Activated T-cell treated with anti-CD3 and anti-CD28 coated beads, Interleukin-2, amount 50 U/mL, for 24 hours (primary cell): ENCODE measurements around the gene DTHD1.

Source experiments
- DNase-seq: peaks from one replicate; pipeline ENCODE4 v3.0.0-alpha.2; 2020
- H3K27ac Mint-ChIP-seq: 2 replicates; pipeline ENCODE4 v1.8.0; 2020; ENCODE audit warnings: mild to moderate bottlenecking, mixed read lengths
- H3K27me3 Mint-ChIP-seq: 2 replicates; pipeline ENCODE4 v1.8.0; 2020; ENCODE audit warnings: mixed read lengths
- H3K36me3 Mint-ChIP-seq: 2 replicates; pipeline ENCODE4 v1.8.0; 2020; ENCODE audit warnings: low read depth, mixed read lengths
- H3K4me1 Mint-ChIP-seq: 2 replicates; pipeline ENCODE4 v1.8.0; 2020; ENCODE audit warnings: low read depth, mixed read lengths
- H3K4me3 Mint-ChIP-seq: 2 replicates; pipeline ENCODE4 v1.8.0; 2020; ENCODE audit warnings: mild to moderate bottlenecking, moderate library complexity, mixed read lengths
- H3K9me3 Mint-ChIP-seq: 2 replicates; pipeline ENCODE4 v1.8.0; 2020; ENCODE audit warnings: mixed read lengths

Gene DTHD1

GRCh38 chr4:36316607-36317006 lies 35.2 kb downstream of the DTHD1 start:
- H3K9me3 Mint-ChIP-seq, result no peaks in the 10 kb centered on the region
- no peaks in the 10 kb centered on the region for H3K27me3 Mint-ChIP-seq
- no peak for DNase-seq
- H3K4me1 Mint-ChIP-seq, result peaks cover 54% of the 10 kb centered on the region
- no peaks in the 10 kb centered on the region for H3K36me3 Mint-ChIP-seq
- no peak overlapping the region for H3K4me3 Mint-ChIP-seq
- H3K27ac Mint-ChIP-seq, result peak overlapping the region; percentile 84

DNA sequence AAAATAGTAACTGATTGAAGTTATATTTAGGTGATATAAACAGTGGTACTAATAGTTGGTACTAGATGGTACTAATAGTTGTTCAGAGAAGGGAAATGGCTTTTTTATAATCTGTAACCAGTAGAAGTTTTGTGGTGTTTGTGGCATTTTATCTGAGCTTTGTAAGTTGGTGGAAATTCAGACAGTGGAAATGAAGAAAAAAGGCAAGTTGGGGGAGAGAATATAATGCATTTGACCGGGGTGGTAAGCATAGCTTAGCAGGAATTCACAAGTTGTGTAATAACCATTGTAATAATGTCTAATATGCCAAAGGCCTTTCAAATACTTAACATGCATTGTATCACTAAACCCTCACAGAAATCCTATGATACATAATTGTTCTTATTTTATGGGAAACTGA lies 36.3 kb downstream of the DTHD1 start:
- no peaks in the 10 kb centered on the region for H3K36me3 Mint-ChIP-seq
- H3K4me3 Mint-ChIP-seq, result no peak overlapping the region
- no peak for DNase-seq
- peaks cover 62% of the 10 kb centered on the region for H3K4me1 Mint-ChIP-seq
- peak overlapping the region; percentile 42 for H3K27ac Mint-ChIP-seq
- no peaks in the 10 kb centered on the region for H3K27me3 Mint-ChIP-seq
- H3K9me3 Mint-ChIP-seq, result no peaks in the 10 kb centered on the region

GRCh38 chr4:36320117-36320896 lies 38.9 kb downstream of the DTHD1 start:
- peak overlapping the region; percentile 73 for H3K27ac Mint-ChIP-seq
- H3K4me1 Mint-ChIP-seq, result peaks cover 82% of the 10 kb centered on the region
- no peak for DNase-seq
- H3K27me3 Mint-ChIP-seq, result no peaks in the 10 kb centered on the region
- H3K9me3 Mint-ChIP-seq, result no peaks in the 10 kb centered on the region
- H3K36me3 Mint-ChIP-seq, result no peaks in the 10 kb centered on the region
- H3K4me3 Mint-ChIP-seq, result no peak overlapping the region

- Mint-ChIP-seq H3K27ac (peak overlapping the region; percentile 73), H3K4me3 (no peak overlapping the region), H3K4me1 (peaks cover 85% of the 10 kb centered on the region), H3K27me3 (no peaks in the 10 kb centered on the region), H3K9me3 (no peaks in the 10 kb centered on the region), H3K36me3 (no peaks in the 10 kb centered on the region)
- no peak for DNase-seq
These were observed 39.8 kb downstream of the DTHD1 start for GRCh38 chr4:36321176-36321575.

DNA sequence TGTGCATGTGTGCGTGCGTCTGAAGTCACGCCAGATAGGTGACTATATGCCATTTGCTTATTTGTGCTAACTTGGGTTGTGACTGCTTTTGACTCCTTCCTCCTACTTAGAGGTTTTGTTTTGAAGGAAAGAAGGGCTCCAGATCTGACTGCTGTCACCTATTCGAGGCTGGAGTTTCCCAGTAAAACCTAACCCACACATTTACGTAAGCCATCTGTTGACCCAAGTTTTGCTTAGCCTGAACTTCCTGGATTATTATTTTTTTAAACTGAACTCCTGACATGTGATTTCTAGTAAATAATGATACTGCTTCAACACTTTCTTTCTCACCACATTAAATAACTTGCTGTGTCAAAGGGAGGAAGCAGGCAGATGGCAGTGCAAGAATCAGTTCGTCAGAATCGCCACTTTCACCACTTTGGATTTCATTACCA lies 41.5 kb downstream of the DTHD1 start:
- no peaks in the 10 kb centered on the region for H3K9me3 Mint-ChIP-seq
- H3K4me3 Mint-ChIP-seq, result peak overlapping the region; percentile 50
- peaks cover 84% of the 10 kb centered on the region for H3K4me1 Mint-ChIP-seq
- no peak for DNase-seq
- H3K27me3 Mint-ChIP-seq, result no peaks in the 10 kb centered on the region
- peak overlapping the region; percentile 96 for H3K27ac Mint-ChIP-seq
- H3K36me3 Mint-ChIP-seq, result no peaks in the 10 kb centered on the region

GRCh38 chr4:36323816-36324419 lies 42.5 kb downstream of the DTHD1 start:
- H3K27me3 Mint-ChIP-seq, result no peaks in the 10 kb centered on the region
- peak overlapping the region; percentile 50 for H3K4me3 Mint-ChIP-seq
- DNase-seq, result no peak

GRCh38 chr4:36324808-36325207 lies 43.4 kb downstream of the DTHD1 start:
- Mint-ChIP-seq H3K27me3 (no peaks in the 10 kb centered on the region), H3K4me3 (no peak overlapping the region), H3K36me3 (no peaks in the 10 kb centered on the region), H3K4me1 (peaks cover 74% of the 10 kb centered on the region), H3K27ac (peak overlapping the region; percentile 80), H3K9me3 (no peaks in the 10 kb centered on the region)
- DNase-seq, result no peak

More at GRCh38 chr4:36323816-36324419, 42.5 kb downstream of the DTHD1 start:
- Mint-ChIP-seq H3K4me1 (peaks cover 77% of the 10 kb centered on the region), H3K27ac (peak overlapping the region; percentile 96), H3K36me3 (no peaks in the 10 kb centered on the region), H3K9me3 (no peaks in the 10 kb centered on the region)

GRCh38 chr4:36325499-36325898 lies 44.1 kb downstream of the DTHD1 start:
- Mint-ChIP-seq H3K27me3 (no peaks in the 10 kb centered on the region), H3K9me3 (no peaks in the 10 kb centered on the region), H3K27ac (peak overlapping the region; percentile 80), H3K4me3 (no peak overlapping the region), H3K36me3 (no peaks in the 10 kb centered on the region), H3K4me1 (peaks cover 67% of the 10 kb centered on the region)
- no peak for DNase-seq

GRCh38 chr4:36325926-36326325 lies 44.5 kb downstream of the DTHD1 start:
- Mint-ChIP-seq H3K9me3 (no peaks in the 10 kb centered on the region), H3K27me3 (no peaks in the 10 kb centered on the region), H3K4me1 (peaks cover 63% of the 10 kb centered on the region), H3K27ac (peak overlapping the region; percentile 80), H3K4me3 (peak overlapping the region; percentile 0), H3K36me3 (no peaks in the 10 kb centered on the region)
- no peak for DNase-seq

GRCh38 chr4:36326476-36327029 lies 45.1 kb downstream of the DTHD1 start:
- Mint-ChIP-seq H3K27ac (peak overlapping the region; percentile 37), H3K9me3 (no peaks in the 10 kb centered on the region), H3K4me3 (no peak overlapping the region), H3K27me3 (no peaks in the 10 kb centered on the region), H3K36me3 (no peaks in the 10 kb centered on the region), H3K4me1 (peaks cover 57% of the 10 kb centered on the region)
- no peak for DNase-seq

DNA sequence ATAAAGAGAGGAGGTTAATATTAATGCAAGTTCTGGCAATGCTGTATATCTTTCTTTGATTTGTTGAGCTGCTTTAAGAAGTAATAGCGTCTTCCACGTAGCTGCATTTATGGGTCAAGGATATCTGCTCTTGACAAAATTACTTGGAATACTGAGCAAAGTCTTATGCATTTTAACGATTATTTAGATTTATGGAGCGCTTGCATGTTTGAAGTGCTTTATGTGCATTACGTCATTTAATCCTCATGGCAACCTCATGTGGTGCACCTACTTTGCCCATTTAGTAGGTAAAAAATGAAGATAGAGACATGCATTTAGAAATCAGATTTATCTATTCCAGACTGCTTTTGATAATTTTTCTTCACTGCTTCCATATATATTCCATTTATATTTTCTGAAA lies 46.0 kb downstream of the DTHD1 start:
- Mint-ChIP-seq H3K36me3 (no peaks in the 10 kb centered on the region), H3K27ac (no peak overlapping the region), H3K9me3 (no peaks in the 10 kb centered on the region), H3K4me3 (no peak overlapping the region), H3K4me1 (peaks cover 52% of the 10 kb centered on the region), H3K27me3 (no peaks in the 10 kb centered on the region)
- no peak for DNase-seq

GRCh38 chr4:36328130-36328529 lies 46.7 kb downstream of the DTHD1 start:
- Mint-ChIP-seq H3K27me3 (no peaks in the 10 kb centered on the region), H3K4me3 (no peak overlapping the region), H3K27ac (no peak overlapping the region), H3K4me1 (peaks cover 50% of the 10 kb centered on the region), H3K9me3 (no peaks in the 10 kb centered on the region), H3K36me3 (no peaks in the 10 kb centered on the region)
- DNase-seq, result no peak

GRCh38 chr4:36329228-36329627 lies 47.8 kb downstream of the DTHD1 start:
- no peak overlapping the region for H3K4me3 Mint-ChIP-seq
- H3K27ac Mint-ChIP-seq, result no peak overlapping the region
- H3K9me3 Mint-ChIP-seq, result no peaks in the 10 kb centered on the region
- H3K27me3 Mint-ChIP-seq, result no peaks in the 10 kb centered on the region
- no peaks in the 10 kb centered on the region for H3K36me3 Mint-ChIP-seq
- H3K4me1 Mint-ChIP-seq, result peaks cover 46% of the 10 kb centered on the region
- no peak for DNase-seq

DNA sequence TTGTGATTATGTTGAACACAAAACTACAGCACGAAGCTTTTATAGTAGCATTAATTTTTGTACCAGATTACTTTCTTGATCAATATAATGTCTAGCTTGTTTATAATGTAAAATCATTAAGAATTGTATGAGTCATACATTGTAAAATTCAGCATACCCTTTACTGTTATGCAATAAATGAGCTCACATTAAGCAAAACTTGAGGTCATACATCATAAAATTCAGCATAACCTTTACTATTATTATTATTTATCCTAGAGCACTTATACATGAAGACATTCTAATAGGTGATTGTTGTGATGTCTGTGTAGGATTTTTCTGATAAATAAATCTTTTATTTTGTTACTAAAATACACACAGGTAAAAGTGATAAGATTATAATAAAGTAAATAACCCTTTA lies 49.4 kb downstream of the DTHD1 start:
- Mint-ChIP-seq H3K4me1 (peaks cover 32% of the 10 kb centered on the region), H3K27ac (no peak overlapping the region), H3K27me3 (no peaks in the 10 kb centered on the region), H3K36me3 (no peaks in the 10 kb centered on the region), H3K4me3 (no peak overlapping the region), H3K9me3 (no peaks in the 10 kb centered on the region)
- no peak for DNase-seq
